GM21360 (cell line): Measurements from ENCODE around the gene MSX2.

Experiments used
- ATAC-seq: cut with Tn5 transposase; IDR thresholded peaks from one replicate; pipeline ENCODE4 v1.9.1; 2021; ENCODE audit warnings: mild to moderate bottlenecking, moderate library complexity; ENCODE audit not compliant: unreplicated experiment

Gene MSX2

GRCh38 chr5:174717826-174718455, 6.4 kb upstream of the MSX2 start:
- ATAC-seq = no peak

DNA sequence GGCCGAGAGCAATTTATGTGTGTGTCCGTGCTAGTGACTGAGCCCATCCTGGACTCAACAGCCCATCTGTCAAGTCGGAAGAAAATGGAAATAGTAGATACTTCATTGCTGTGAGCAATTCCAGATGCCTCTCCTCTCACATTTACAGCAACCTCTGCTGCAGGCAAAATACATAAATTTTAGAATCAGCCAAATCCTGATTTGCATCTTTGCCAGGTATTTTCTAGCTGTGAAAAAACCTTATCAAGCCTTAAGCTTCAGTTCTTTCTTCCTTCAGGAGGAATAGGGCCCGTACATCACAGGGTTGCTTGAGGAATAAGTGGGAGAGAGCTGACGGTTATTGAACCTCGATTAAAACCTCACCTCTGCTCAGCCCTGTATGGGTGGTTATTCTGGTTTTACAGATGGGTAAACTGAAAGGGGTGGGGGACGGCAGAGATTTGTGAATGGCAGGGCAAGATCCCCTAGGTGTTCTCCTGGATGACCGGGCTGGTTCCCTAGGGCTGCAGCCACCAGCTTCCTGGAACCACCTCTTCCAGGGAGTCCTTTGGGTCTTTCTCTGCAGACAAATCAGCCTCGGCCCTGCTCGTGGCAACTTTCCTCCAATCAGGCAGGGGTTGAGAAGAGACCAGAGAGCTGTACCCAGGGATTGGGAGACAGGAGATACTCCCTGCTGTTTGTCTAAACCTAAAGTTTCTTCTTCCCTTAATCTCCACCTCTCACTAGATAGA, 5.3 kb upstream of the MSX2 start:
- no peak for ATAC-seq

DNA sequence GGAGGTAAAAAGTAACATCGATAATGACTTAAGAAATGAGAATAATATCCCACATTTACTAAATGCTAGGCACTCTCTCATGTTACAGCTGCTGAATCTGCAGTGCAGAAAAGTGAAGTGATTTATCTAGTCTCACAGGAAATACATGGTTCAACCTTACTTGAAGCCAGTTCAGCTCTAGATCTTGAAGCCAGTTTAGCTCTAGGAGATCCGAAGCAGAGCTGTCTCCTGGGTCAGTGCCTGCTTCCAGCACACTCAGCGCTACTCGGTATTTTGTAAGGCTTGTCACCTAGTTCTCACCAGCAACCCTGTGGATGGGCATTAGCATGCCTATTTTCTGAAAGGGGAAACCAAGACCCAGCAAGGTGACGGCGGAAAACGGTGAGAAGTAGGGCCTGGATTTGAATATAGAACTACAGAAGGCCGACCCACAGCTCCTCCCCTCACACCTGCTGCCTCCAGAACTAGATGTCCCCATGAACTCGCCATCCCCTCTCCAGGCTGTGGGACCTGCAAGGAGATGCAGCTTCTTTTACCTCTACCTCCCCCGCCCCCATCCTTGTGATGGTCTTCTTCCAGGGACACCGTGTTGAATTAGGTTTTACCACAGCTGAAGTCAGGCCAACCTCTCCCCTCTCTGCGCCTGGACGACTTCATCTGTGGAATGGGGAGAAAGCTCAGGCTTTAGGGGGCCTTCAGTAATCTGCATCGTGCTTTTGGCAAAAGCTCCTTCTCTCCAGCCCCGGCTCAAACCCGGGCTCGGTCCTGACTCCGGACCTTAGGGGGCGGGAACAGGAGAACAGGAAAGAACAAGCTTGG, 4.4 kb upstream of the MSX2 start:
- ATAC-seq = no peak

DNA sequence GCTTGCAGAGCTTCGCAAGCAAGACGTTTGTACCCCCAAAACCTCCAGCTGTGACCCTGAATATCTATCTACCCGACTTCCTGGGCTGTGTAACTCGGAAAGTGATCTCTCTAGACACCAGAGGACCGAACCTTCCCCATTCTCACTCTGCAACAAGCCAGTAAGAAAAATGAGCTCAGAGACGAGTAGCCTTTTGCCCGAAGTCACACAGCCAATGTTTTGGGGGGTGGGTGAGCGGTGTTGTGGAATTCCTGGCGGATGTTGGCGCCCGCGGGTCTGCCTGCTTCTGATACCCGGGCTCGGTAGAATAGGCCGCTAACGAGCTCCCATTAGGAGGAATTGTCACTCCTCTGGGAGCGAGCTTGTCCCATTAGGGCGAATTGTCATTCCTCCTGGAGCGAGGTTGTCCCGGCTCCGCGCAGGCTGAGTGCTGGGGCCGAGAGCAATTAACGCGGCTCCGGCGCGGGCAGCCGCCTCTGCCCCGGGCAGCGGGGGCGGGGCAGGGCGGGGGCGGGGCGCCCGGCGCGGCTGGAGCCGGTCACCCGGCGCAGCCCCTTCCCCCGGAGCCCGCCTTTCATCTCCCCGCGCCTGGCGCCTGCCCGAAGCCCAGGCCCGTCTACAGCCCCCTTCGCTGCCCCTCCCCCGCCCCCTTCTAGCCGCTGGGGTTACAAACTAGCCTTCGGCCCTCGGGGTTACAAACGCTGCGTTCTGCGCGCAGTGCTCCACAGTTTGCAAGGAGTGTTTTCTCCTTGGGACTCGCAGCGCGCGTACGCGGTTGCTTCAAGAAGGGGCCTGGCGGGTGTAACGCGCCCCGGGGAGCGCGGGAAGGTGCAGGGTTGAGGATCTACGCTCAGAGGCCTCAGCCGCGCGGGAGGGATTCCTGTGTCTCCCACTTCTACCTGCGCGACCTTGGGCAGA, 3.5 kb upstream of the MSX2 start:
- no peak for ATAC-seq

DNA sequence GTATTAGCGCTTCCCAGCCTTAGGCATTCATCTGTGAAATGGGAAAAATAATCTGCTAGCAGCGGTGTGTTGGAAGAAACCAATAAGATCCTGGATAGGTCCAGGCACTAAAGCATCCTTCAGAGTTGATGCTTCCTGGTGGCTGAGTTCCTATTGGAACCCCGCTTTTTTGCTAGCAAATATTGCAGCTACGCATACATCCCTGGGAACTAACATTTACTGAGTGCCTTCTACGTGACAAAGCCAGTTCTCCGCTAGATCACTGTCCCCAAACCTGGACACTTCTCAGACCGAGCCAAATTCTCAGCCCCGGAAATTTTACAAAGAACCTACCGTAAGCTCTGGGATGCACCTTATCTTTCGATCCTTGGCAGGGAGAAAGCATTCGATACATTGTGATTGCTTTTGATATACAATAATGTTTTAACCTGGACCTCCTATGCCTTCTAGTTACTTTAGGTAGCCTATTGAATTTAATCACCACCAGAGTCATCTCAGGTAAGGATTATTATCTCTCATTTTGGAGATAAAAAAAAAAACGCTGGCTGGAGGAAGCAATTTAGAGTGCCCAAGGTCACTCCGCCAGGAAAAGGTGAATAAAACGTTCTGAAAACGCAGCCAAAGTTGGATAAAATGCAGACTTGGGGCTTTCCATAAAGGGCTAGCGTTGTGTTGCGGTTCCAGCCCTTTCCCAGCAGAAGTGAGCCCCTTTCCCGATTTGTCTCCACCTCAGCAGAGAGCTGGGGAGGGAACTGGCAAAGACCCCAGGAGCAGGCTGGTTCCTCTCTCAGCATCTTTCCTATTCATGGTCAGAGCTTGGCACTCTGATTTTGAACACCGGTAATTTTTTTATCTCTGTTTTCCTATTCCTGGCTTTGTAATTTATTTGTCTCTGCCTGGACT, 2.6 kb upstream of the MSX2 start:
- no peak for ATAC-seq

DNA sequence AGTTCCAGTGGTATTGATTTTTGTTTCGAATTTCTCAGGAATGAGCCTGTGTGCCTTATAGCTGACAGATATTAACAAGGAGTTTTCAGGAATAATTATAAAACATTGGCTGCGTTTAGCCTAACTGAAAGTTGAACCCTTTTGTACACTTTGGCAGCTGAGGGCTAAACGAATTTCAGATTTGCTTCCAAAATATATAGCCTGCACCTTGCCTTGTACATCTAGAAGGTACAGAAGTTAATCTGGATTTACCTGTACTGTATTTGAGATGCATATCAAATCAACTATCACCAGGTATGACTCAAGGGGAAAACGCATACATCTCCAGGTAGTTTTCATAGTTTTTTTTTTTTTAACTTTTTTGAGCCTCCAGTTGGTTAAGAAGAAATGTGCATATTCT, 1.9 kb upstream of the MSX2 start:
- no peak for ATAC-seq

GRCh38 chr5:174723315-174723978, 935 bp upstream of the MSX2 start:
- no peak for ATAC-seq

GRCh38 chr5:174723979-174724483, 351 bp upstream of the MSX2 start:
- no peak for ATAC-seq

DNA sequence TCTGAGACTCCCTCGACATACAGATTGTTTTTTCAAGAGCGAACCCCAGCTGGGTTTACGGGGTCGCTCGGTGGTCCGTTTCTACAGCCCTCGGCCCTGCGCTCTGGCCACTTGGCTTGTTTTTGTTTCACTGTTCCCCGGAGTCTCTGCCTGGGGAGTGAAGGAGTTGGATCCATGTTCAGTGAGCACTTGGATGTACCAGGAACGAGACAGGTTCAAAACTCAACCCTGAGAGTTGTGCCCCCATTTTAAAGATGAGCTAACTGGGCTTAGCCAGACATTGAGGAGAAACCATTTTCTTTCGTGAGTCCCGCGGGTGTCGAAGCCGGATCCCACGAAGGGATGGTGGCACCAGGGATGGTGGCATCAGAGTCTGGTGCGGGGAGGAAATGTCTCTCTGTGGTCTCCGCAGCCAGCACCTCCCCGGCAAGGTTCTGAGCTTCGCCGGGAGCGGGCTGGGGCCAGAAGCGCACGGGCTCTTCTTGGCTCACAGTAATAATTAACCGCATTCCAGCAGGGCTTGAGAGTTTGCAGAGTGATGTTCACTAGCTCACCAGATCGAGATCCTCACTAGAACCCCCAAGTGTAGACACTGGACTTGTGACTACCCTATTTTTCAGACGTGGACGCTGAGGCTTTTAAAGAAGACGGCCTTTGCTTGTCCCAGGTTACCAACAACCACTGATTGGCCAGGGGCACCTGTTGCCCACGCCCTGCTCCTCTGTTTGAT, 1.0 kb downstream of the MSX2 start:
- ATAC-seq = no peak

- ATAC-seq = no peak
These were observed 1.7 kb downstream of the MSX2 start for GRCh38 chr5:174725991-174726601.

DNA sequence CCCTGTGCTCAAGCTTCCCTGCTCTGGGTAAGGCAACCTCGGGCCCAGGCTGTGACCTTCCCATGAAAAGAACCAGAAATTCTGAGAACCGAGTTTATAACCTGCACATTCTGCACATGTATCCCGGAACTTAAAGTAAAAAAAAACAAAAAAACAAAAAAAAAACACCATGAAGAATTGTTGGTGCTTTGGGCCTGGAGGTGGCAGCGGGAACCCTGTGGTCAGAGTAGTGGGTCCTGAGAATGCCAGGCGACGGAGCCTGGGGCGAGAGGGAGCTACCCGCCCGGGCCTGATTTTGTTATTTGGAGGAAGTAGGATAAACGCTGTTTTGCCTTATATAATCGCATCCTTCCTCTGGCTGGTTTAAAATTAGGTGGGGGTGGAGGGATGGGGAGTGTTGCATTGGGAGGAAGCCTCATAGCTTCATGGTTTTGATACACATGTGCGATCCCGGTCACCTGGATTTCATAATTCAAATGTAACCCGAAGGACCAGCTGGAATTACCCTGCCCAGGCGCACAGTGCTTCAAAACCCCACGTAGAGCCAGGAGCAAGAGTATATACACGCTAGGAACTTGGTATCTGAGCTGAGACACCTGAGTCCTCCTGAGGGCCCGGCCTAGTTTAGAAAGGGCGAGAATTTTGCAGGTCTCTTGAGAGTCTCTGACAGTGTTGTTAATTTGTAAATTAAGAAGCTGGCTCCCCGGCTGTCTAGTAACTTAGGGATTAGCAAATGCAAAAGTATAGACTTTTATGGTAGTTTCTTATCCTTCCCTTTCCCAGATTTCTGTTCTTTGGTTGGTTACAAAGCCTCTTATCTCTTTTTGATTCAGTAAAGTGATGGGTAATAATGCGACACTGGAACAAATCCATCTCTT, 2.8 kb downstream of the MSX2 start:
- no peak for ATAC-seq

- no peak for ATAC-seq
These were observed 3.7 kb downstream of the MSX2 start for GRCh38 chr5:174727794-174728680.

DNA sequence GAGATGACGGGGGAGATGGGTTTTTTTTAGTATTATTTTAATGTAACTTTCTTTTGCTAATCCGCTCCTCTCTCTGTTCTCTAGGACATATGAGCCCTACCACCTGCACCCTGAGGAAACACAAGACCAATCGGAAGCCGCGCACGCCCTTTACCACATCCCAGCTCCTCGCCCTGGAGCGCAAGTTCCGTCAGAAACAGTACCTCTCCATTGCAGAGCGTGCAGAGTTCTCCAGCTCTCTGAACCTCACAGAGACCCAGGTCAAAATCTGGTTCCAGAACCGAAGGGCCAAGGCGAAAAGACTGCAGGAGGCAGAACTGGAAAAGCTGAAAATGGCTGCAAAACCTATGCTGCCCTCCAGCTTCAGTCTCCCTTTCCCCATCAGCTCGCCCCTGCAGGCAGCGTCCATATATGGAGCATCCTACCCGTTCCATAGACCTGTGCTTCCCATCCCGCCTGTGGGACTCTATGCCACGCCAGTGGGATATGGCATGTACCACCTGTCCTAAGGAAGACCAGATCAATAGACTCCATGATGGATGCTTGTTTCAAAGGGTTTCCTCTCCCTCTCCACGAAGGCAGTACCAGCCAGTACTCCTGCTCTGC, 4.8 kb downstream of the MSX2 start:
- ATAC-seq = no peak

DNA sequence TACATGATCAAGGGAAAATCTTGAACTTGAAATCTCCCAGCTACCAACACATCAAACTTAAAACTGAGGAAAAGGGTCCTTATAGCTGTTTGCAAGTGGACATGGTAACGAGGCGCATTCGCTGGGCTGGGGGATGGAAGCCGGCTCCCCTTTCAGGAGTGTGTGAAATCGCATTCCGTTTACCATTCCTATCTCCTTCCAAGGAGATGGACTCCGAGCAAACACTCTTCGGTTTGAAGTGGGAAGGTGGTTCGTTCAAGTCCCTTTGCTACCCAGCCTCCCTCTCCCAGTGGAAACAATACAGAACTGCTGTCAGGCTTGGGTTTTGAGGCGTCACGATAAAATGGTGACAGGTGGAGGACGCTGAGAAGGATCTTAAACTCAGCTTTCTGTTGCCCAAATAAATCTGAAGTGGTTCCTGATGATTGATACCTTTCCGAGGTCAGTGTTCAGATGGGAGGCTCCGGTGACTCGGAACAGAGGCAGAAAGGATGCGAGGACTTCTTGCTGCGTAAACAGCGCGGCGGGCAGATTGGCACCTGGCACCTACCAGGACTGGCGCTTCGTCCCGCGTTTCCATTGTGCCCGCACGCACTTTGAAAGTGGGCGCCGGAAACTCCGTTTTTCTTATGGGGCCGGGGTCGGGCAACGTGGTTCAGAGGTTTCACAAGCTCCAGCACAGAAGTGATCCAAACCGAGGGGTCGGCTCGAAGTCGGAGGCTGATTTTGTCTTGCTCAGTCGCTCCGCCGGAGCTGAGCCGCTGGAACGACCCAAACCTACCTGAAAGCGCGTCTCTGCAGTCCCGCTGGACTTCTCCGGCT, 7.0 kb downstream of the MSX2 start:
- no peak for ATAC-seq
